Adrenal gland (tissue), 5 donors: ENCODE results near the gene UBN2.

Experiments
- CTCF ChIP-seq, 6 experiments: fragments of 450-650 bp in 4 of 6; fragments of 200-600 bp in 2 of 6; sonication (generic) in 1 of 6; IDR thresholded peaks; 1 replicate in 5 of 6; 2 replicates in 1 of 6; pipeline versions ENCODE4 v1.5.1 to v1.8.0; 2016 to 2021; ENCODE audit warnings: antibody characterized with exemption in 6 of 6, mild to moderate bottlenecking in 2 of 6, moderate library complexity in 1 of 6
- POLR2A ChIP-seq, 2 donors: fragments of 450-650 bp; IDR thresholded peaks; one replicate each; pipeline ENCODE4 v1.6.1; 2017; ENCODE audit warnings: antibody characterized with exemption in 2 of 2, mild to moderate bottlenecking in 2 of 2, moderate library complexity in 1 of 2
- donor health status: DM: no; HTN: no; CAD: no.

GRCh38 chr7:139205843-139206242 is 25.2 kb upstream of the UBN2 start:
- TF ChIP-seq CTCF (IDR thresholded peaks at IDR 0.05) (no peak), POLR2A (IDR thresholded peaks at IDR 0.05) (no peak)
